Stimulated activated CD8-positive, alpha-beta memory T cell treated with anti-CD3 and anti-CD28 coated beads, Interleukin-4, amount 100 ng/mL, for 1 hour (primary cell): ENCODE data around the gene LGALS7B.
A peak's percentile ranks its signal among the peaks of the same experiment; 100 is the strongest.
"Not testable (repeated sequence)": the region's sequence is repeated elsewhere in the genome, so short reads cannot be mapped to it uniquely, and the experiment has no call there.

Experiments
- DNase-seq, 2 donors: peaks; one replicate each; pipeline ENCODE4 v3.0.0-alpha.2; 2020; ENCODE audit warnings: low read depth in 2 of 2, low spot score in 1 of 2

The LGALS7B gene

DNA sequence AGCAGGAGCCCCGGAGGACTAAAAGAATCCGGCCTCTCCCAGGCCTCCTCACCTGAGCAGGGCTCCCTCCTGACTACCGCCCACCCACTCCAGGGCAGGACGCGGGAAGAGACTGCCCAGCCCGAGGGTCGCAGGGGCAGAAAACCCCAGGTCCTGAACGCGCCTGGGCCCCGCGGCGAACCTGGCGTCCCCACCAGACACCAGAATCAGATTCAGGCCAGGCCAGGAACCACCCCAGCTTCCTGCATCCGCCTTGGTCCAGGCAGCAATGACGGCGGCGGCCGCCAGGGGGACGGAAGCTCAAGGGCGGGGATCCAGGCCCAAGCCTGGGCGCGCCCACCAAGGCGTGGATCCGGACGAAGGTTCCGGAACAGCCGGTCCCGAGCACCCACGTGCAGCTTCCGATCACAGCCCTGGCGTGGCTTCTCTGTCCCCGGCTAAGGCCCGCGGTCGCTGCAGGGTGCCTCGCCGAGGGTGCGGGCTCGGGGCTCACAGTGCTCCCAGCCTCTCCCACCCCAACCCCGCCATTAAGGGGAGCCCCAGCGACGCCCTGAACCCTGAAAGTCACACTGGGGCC, 19.3 kb upstream of the LGALS7B start:
- peak; percentile 85 to 90 for DNase-seq

GRCh38 chr19:38770228-38770948, 18.6 kb upstream of the LGALS7B start:
- DNase-seq: not testable (repeated sequence)

DNA sequence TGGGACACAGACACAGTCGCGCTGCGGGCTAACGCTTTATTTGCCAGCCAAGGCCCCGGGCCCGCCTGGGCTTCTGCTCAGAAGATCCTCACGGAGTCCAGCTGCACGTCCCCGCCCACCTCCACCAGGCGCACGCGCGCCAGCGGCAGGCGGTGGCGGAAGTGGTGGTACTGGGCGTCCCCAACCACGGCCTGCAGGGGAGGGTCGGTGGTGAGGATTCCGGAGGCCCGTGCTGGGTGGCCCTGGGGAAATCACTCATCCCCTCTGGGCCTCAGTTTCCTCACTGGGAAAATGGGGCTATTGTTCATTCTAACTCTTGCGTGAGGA, 18.1 kb upstream of the LGALS7B start:
- not testable (repeated sequence) for DNase-seq

DNA sequence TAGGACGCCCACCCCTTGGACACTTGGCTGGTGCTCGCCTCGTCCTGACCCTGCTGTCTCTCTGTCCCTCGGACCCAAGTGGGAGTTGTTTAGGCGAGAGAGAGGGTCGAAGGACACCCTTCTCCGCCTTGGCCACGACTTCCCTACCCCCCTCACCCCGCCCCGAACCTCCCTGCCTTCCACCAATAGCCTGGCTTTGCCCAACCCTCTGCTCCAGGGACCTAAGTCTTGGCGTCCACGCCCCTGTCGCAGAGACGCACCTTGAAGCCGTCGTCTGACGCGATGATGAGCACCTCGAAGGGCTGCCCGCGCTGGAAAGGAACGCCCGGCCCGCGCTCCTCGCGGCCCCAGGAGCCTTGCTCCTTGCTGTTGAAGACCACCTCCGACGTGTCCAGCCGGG, 17.4 kb upstream of the LGALS7B start:
- not testable (repeated sequence) for DNase-seq

DNA sequence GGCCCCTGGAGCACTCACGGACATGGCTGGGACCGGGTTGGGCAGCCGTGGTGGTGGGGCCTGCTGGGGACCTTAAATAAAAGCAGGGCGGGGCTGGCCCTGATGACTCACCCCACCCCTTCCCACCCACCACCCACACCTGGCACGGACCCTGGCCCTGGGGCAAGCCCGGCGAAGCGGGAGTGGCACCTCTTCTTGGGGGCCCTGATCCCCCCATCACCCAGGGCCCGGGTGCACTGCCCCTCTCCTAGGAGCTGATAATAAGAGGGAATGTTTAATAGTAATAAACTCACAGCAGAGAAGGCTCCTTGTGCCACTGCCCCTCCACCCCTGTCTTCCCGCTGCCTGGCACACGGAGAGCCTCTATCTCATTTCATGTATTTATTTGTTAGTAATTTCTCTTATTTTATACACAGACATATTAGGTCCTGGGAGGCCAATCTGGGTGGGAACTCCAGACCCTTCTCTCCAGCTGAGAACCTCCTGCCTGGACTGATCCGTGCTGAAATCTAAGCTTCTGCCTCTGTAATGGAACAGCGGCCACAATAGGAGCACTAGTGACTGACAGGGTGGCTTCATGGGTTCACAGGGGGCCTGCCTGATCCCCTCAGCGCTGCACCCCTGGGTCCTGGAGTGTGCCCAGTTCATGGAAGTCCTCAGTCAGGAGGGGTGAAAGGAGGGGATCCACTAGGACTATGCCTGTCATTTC, 15.4 kb upstream of the LGALS7B start, which contains the start of gene LGALS7:
Gene LGALS7 (minus strand): TSS at position 49 of the 709 bp plus-strand sequence. CDS start 25 bp downstream, at position 24.
- no peak for DNase-seq

DNA sequence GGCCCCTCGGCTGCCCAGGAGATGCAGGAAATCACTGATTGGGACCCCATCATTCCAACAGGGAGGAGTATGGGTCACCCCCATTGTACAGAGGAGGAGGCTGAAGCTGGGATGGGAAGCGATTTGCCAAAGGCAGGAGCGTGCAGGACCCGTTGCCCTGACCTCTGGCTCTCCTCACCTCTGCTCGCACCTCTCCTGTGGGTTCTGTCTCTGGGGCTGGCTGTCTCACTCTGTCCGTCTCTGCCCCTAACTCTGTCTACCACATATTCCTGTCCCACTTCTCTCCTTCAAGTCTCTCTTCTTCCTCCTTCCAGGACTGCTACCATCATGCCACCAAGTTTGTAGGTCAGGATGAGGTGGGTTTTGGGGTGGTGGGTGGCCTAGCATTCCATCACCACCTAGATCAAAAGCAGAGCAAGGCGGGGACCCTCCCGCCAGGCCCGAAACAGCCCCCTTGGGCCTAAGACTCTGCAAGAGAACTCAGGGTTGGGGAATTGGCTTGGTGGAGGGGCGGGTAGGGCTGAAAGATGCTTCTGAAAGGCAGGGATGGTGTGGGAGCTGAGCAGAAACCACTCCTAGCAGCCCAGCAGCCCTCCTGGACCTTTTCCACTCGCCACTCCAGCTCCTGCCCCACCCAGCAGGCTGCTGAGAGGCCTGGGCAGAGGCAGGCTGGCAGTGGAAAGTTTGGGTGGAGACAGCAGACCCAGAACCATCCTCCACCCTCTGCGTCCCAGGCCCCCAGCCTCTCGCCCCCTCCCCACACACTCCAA, 14.6 kb upstream of the LGALS7B start:
- no peak for DNase-seq

- no peak for DNase-seq
Observed at GRCh38 chr19:38778733-38779132, 10.3 kb upstream of the LGALS7B start.

GRCh38 chr19:38780443-38780842, 8.6 kb upstream of the LGALS7B start:
- DNase-seq: no peak

DNA sequence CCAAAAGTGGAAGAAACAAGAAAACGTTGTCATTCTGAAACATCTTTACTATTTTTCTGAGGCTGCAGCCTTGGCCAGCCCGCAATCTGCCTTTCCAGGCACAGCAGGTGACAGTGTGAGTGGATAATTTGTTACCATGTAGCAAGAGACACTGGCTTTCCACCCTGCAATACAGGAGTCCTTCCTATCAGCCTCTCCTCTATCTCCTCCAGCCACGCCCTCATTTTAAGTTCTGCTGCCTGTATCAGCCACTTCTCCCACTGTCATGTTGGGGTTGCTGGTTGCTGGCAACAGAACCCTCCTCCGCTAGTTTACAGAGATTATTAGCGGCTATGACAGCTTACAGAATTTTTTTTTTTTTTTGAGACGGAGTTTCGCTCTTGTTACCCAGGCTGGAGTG, 7.9 kb upstream of the LGALS7B start:
- no peak for DNase-seq

- not testable (repeated sequence) for DNase-seq
Observed at GRCh38 chr19:38782212-38782611, 6.8 kb upstream of the LGALS7B start.

DNA sequence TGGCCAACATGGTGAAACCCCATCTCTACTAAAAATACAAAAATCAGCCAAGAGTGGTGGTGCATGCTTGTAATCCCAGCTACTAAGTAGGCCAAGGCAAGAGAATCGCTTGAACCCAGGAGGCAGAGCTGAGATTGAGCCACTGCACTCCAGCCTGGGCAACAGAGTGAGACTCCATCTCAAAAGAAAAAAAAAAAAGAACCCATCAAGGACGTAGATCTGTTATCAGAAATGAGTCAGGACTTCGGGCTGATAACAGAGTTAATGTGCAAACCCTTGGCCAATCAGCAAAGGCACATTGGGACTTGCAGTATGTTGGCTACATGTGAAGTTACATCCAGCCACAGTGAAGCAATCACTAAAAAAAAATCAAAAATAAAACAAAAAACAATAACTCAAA, 4.8 kb upstream of the LGALS7B start:
- no peak for DNase-seq

GRCh38 chr19:38785187-38785699, 3.8 kb upstream of the LGALS7B start:
- DNase-seq: no peak

DNA sequence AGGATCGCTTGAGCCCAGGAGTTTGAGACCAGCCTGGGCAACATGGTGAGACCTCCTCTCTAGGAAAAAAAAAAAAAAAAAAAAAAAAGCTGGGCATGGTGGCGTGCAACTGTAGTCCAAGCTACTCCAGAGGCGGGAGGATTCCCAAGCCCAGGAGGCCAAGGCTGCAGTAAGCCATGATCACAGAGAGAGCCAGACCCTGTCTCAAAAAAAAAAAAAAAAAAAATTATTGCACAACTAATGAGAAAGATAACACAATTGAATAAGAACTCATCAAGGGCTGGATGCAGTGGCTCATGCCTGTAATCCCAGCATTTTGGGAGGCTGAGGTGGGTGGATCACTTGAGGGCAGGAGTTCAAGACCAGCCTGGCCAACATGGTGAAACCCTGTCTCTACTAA, 2.9 kb upstream of the LGALS7B start:
- not testable (repeated sequence) for DNase-seq

DNA sequence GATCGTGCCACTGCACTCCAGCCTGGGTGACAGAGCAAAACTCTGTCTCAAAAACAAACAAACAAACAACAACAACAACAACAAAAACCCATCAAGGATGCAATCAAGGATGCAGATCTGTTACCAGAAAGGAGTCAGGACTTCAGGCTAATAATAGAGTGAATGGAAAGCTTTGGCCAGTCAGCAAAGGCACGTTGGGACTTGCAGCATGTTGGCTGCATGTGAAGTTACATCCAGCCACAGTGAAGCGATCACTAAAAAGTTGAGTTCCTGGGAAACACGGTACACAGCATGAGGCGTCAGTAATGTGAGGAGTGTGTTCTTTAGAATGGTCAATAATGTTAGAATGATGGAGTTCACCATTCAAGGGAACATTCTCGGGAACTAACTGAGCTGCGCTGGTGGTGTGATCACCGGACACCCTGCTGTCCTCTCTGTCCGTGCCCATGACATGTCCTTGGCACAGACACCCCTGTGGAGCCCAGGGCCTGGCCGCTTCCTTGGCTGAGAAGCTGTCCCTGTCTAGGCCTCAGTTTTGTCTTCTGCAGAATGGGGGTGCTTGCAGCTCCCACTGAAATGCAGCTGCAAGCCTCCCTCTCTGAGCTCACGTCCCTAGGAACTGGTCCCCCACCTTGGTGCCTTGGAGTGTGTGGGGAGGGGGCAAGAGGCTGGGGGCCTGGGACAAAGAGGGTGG, 2.3 kb upstream of the LGALS7B start:
- no peak for DNase-seq

DNA sequence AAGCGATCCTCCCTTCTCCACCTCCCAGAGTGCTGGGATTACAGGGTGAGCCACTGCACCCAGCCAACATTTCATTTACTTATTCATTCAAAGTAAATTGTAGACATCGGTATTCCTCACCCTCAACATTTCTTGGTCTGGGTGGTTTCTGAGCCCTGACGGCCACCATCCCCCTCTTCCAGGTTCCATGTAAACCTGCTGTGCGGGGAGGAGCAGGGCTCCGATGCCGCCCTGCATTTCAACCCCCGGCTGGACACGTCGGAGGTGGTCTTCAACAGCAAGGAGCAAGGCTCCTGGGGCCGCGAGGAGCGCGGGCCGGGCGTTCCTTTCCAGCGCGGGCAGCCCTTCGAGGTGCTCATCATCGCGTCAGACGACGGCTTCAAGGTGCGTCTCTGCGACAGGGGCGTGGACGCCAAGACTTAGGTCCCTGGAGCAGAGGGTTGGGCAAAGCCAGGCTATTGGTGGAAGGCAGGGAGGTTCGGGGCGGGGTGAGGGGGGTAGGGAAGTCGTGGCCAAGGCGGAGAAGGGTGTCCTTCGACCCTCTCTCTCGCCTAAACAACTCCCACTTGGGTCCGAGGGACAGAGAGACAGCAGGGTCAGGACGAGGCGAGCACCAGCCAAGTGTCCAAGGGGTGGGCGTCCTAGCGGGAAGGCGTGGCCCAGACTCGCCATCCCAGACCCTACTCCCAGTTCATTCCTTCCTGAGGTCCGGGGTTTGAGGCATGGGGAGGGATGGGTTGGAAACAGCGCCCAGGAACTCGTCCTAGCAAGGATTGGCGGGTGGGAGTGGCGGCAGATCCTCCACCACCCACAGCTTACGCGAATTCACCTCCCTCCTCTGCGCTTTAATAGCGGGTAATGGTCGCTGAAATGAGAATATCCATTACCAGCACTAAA, 1.8 kb downstream of the LGALS7B start:
- not testable (repeated sequence) for DNase-seq

GRCh38 chr19:38791451-38792064, 2.6 kb downstream of the LGALS7B start:
- not testable (repeated sequence) for DNase-seq

GRCh38 chr19:38792250-38793111, 3.5 kb downstream of the LGALS7B start:
- no peak for DNase-seq

- DNase-seq: no peak
Observed at GRCh38 chr19:38793177-38793576, 4.2 kb downstream of the LGALS7B start.
